Astrocyte (in vitro differentiated cells and primary cell): ENCODE results near the gene ATG2B.

Source experiments
- EZH2 ChIP-seq: IDR thresholded peaks from 2 replicates; pipeline ENCODE4 v1.6.1; 2012; ENCODE audit warnings: mild to moderate bottlenecking, low read length, inconsistent platforms; ENCODE audit not compliant: insufficient read depth
- TF ChIP-seq, protein P1 (sequence below): IDR thresholded peaks from 2 replicates; pipeline ENCODE4 v1.5.1; 2011; ENCODE audit warnings: low read depth, mild to moderate bottlenecking, inconsistent platforms, low read length, moderate library complexity; ENCODE audit not compliant: insufficient read depth

DNA sequence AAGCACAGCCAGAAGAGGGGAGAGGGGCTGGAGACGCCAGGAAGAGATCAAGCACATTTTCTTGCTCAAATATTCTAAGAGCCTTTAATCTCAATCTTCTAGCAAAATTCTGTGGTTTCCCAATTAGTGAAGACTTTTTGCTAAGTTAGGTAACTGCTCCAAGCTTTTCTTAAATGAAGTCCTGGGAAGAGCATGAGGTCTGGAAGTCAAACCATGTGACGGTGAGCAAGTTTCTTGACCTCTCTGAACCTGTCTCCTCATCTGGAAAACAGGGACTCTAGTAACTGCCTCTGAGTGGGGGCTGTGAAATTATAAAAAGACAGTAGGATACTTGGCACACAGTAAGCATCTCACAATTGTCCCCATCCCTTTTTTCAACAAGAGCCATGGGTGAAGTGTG lies 83.0 kb downstream of the ATG2B start:
- TF ChIP-seq, protein P1, sequence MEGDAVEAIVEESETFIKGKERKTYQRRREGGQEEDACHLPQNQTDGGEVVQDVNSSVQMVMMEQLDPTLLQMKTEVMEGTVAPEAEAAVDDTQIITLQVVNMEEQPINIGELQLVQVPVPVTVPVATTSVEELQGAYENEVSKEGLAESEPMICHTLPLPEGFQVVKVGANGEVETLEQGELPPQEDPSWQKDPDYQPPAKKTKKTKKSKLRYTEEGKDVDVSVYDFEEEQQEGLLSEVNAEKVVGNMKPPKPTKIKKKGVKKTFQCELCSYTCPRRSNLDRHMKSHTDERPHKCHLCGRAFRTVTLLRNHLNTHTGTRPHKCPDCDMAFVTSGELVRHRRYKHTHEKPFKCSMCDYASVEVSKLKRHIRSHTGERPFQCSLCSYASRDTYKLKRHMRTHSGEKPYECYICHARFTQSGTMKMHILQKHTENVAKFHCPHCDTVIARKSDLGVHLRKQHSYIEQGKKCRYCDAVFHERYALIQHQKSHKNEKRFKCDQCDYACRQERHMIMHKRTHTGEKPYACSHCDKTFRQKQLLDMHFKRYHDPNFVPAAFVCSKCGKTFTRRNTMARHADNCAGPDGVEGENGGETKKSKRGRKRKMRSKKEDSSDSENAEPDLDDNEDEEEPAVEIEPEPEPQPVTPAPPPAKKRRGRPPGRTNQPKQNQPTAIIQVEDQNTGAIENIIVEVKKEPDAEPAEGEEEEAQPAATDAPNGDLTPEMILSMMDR, result no peak
- no peak for TF ChIP-seq EZH2
